ENCODE measurements around the gene RTP1.
A peak's percentile ranks its signal among the peaks of the same experiment; 100 is the strongest.

The RTP1 gene

GRCh38 chr3:187213616-187214015, 16.3 kb downstream of the RTP1 start:
- TF ChIP-seq, protein P1, sequence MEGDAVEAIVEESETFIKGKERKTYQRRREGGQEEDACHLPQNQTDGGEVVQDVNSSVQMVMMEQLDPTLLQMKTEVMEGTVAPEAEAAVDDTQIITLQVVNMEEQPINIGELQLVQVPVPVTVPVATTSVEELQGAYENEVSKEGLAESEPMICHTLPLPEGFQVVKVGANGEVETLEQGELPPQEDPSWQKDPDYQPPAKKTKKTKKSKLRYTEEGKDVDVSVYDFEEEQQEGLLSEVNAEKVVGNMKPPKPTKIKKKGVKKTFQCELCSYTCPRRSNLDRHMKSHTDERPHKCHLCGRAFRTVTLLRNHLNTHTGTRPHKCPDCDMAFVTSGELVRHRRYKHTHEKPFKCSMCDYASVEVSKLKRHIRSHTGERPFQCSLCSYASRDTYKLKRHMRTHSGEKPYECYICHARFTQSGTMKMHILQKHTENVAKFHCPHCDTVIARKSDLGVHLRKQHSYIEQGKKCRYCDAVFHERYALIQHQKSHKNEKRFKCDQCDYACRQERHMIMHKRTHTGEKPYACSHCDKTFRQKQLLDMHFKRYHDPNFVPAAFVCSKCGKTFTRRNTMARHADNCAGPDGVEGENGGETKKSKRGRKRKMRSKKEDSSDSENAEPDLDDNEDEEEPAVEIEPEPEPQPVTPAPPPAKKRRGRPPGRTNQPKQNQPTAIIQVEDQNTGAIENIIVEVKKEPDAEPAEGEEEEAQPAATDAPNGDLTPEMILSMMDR (IDR thresholded peaks at IDR 0.05; ENCODE audit: low read depth, low read length): no peak
- no peak overlapping the region for H3K4me3 ChIP-seq (replicated peaks in 1 of 2; ENCODE audit: low read depth in 2 of 2, low read length in 2 of 2)
- no peak for DNase-seq (ENCODE audit: low read depth in 2 of 2)

DNA sequence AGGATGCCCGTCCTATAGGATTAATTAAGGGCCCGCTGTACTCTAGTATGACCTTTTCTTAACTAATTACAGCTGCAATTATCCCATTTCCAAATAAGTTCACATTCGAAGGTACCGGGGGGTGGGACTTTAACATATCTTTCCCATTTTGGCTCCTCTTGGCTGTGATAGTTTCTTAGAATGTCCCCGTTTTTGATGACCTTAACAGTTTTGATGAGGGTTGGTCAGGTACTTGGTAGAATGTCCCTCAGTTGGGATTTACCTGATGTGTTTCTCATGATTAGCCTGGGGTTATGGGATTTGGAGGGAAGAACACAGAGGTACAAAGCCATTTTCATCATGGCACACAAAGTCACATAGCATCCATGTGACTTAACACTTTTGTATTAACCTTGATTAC, 18.2 kb downstream of the RTP1 start:
- TF ChIP-seq, protein P1 (IDR thresholded peaks at IDR 0.05; ENCODE audit: low read depth, low read length): no peak
- no peak for DNase-seq (ENCODE audit: low read depth in 2 of 2)
- no peak overlapping the region for H3K4me3 ChIP-seq (replicated peaks in 1 of 2; ENCODE audit: low read depth in 2 of 2, low read length in 2 of 2)

- DNase-seq (ENCODE audit: low read depth in 2 of 2): no peak
- TF ChIP-seq, protein P1 (IDR thresholded peaks at IDR 0.05; ENCODE audit: low read depth, low read length): no peak
- H3K4me3 ChIP-seq (replicated peaks in 1 of 2; ENCODE audit: low read depth in 2 of 2, low read length in 2 of 2): no peak overlapping the region
Measured at GRCh38 chr3:187222801-187223200, 25.5 kb downstream of the RTP1 start.

- no peak for DNase-seq (ENCODE audit: low read depth in 2 of 2)
- H3K4me3 ChIP-seq (replicated peaks in 1 of 2; ENCODE audit: low read depth in 2 of 2, low read length in 2 of 2): no peak overlapping the region
- TF ChIP-seq, protein P1 (IDR thresholded peaks at IDR 0.05; ENCODE audit: low read depth, low read length): no peak
Measured at GRCh38 chr3:187223799-187224198, 26.5 kb downstream of the RTP1 start.

DNA sequence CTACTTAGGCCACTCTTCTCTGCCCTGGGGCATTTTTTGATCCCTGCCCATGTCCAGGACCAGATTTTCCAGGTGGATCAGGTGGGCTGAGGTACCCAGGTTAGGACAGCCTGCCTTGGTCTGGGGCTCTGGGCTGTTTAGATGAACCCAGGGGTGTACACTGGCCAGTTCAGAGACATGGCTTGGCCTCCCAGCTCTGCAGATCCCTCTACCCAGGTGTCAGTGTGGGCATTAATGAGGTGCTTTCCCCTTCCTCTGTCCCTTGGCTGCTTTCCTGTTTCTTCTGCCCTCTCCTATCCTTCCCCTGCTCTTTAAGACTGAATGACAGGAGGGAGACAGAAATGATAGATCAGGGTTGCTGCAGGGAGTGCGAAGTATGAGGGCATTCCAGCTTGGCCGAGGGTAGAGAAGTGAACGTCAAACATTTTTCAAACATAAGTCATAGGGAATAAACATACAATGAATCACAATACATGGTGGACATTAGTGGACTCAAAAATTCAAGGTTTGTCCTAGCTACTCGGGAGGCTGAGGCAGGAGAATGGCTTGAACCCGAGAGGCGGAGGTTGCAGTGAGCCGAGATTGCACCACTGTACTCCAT, 30.5 kb downstream of the RTP1 start:
- H3K4me3 ChIP-seq (replicated peaks in 1 of 2; ENCODE audit: low read depth in 2 of 2, low read length in 2 of 2): no peak overlapping the region
- peak; percentile 54 to 83 for DNase-seq (ENCODE audit: low read depth in 2 of 2)
- TF ChIP-seq, protein P1 (IDR thresholded peaks at IDR 0.05; ENCODE audit: low read depth, low read length): no peak

- TF ChIP-seq, protein P1 (IDR thresholded peaks at IDR 0.05; ENCODE audit: low read depth, low read length): no peak
- no peak for DNase-seq (ENCODE audit: low read depth in 2 of 2)
Measured at GRCh38 chr3:187228740-187229139, 31.5 kb downstream of the RTP1 start.

DNA sequence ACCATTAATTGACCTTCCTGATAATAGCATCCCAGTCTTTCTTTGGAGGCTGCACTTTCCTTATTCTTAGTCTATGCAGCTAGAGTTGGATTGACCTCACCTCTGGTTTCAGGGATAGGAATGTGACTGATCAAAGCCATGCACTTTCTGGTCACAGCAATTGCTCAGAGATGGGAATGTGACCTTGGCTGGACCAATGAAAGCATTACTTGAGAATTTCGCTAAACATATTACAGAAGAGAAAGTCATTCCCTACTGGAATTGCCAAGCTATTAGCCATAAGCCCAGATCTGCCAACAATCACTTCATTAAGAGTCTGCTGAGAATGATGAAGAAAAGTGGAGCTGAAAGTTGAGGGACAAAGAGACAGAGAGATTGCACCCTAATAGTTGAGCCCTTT, 32.7 kb downstream of the RTP1 start:
- TF ChIP-seq, protein P1 (IDR thresholded peaks at IDR 0.05; ENCODE audit: low read depth, low read length): no peak
- no peak for DNase-seq (ENCODE audit: low read depth in 2 of 2)
- no peak overlapping the region for H3K4me3 ChIP-seq (replicated peaks in 1 of 2; ENCODE audit: low read depth in 2 of 2, low read length in 2 of 2)

More at GRCh38 chr3:187228740-187229139, 31.5 kb downstream of the RTP1 start:
- H3K4me3 ChIP-seq (replicated peaks in 1 of 2; ENCODE audit: low read depth in 2 of 2, low read length in 2 of 2): no peak overlapping the region

Data from cardiac fibroblast (primary cell).